GM12801 (cell line): Measurements from ENCODE around the gene KRT16.

Experiments
- CTCF ChIP-seq: IDR thresholded peaks from one replicate; pipeline ENCODE4 v1.5.1; 2011; ENCODE audit warnings: control low read depth; ENCODE audit not compliant: insufficient read length; ENCODE audit errors: extremely low read depth

Gene KRT16

GRCh38 chr17:41634639-41635038 is 22.1 kb upstream of the KRT16 start:
- TF ChIP-seq CTCF = no peak

GRCh38 chr17:41633556-41634199 is 21.1 kb upstream of the KRT16 start:
- no peak for TF ChIP-seq CTCF

- no peak for TF ChIP-seq CTCF
Observed at GRCh38 chr17:41632482-41633105, 20.0 kb upstream of the KRT16 start.

GRCh38 chr17:41631898-41632285 is 19.3 kb upstream of the KRT16 start:
- TF ChIP-seq CTCF = no peak

- TF ChIP-seq CTCF = no peak
Observed at GRCh38 chr17:41631025-41631897, 18.7 kb upstream of the KRT16 start.

- no peak for TF ChIP-seq CTCF
Observed at GRCh38 chr17:41629826-41630670, 17.5 kb upstream of the KRT16 start.

GRCh38 chr17:41629316-41629715 is 16.7 kb upstream of the KRT16 start:
- TF ChIP-seq CTCF = no peak
